Upper lobe of left lung (tissue), 4 donors: ENCODE data around the gene PREX1.

Source experiments
- CTCF ChIP-seq, 6 experiments: fragments of 450-650 bp in 4 of 6; fragments of 200-600 bp in 2 of 6; sonication (generic) in 2 of 6; IDR thresholded peaks; one replicate each; pipeline ENCODE4 v1.5.1; 2016 to 2019; ENCODE audit warnings: antibody characterized with exemption in 6 of 6
- EP300 ChIP-seq, 4 donors: sonication (generic); formaldehyde crosslinking; IDR thresholded peaks; one replicate each; pipeline ENCODE4 v1.5.1; 2017; ENCODE audit warnings: antibody characterized with exemption in 4 of 4, control low read depth in 2 of 4
- POLR2A ChIP-seq, 4 donors: fragments of 450-650 bp; IDR thresholded peaks; one replicate each; pipeline ENCODE4 v1.5.1; 2016 to 2017; ENCODE audit warnings: antibody characterized with exemption in 4 of 4, mild to moderate bottlenecking in 2 of 4
- POLR2AphosphoS5 ChIP-seq, 2 donors: sonication (generic); formaldehyde crosslinking; IDR thresholded peaks; one replicate each; pipeline ENCODE4 v1.5.1; 2017; ENCODE audit warnings: antibody characterized with exemption in 2 of 2

GRCh38 chr20:48801197-48801596, 26.6 kb downstream of the PREX1 start:
- TF ChIP-seq CTCF (IDR thresholded peaks at IDR 0.05) = no peak
- no peak for TF ChIP-seq EP300 (IDR thresholded peaks at IDR 0.05)
- no peak for TF ChIP-seq POLR2A (IDR thresholded peaks at IDR 0.05)
- TF ChIP-seq POLR2AphosphoS5 (IDR thresholded peaks at IDR 0.05) = no peak
